SK-N-SH treated with all-trans-retinoic acid at 6 μM for 48 hours (cell line): ENCODE data around the gene ACVR1B.

Source experiments
- ATAC-seq: fragments of 200-7000 bp; cut with Tn5 transposase; 3 replicates; pipeline ENCODE4 v1.9.1; 2020; ENCODE audit warnings: mild to moderate bottlenecking, moderate library complexity
- ARNTL ChIP-seq: fragments of 450-650 bp; formaldehyde crosslinking; IDR thresholded peaks from 2 replicates; pipeline ENCODE4 v1.5.0; 2020; ENCODE audit warnings: low read depth, mild to moderate bottlenecking, moderate library complexity, borderline replicate concordance
- BACH2 ChIP-seq: fragments of 250-450 bp; sonication (Bioruptor Pico); IDR thresholded peaks from 2 replicates; pipeline ENCODE4 v1.9.0; 2021; ENCODE audit warnings: mild to moderate bottlenecking, borderline replicate concordance
- CREB5 ChIP-seq: fragments of 250-450 bp; sonication (Bioruptor Pico); IDR thresholded peaks from 2 replicates; pipeline ENCODE4 v1.5.1; 2020; ENCODE audit warnings: low read depth, mild to moderate bottlenecking, moderate library complexity
- CSDC2 ChIP-seq: fragments of 250-450 bp; sonication (Bioruptor Pico); IDR thresholded peaks from 2 replicates; pipeline ENCODE4 v1.5.0; 2020; ENCODE audit warnings: mild to moderate bottlenecking, moderate library complexity
- CSRNP3 ChIP-seq: fragments of 250-450 bp; sonication (Bioruptor Pico); IDR thresholded peaks from 2 replicates; pipeline ENCODE4 v1.5.1; 2021; ENCODE audit warnings: mild to moderate bottlenecking, moderate library complexity
- ESRRG ChIP-seq: fragments of 250-450 bp; sonication (Bioruptor Pico); IDR thresholded peaks from 2 replicates; pipeline ENCODE4 v1.6.1; 2021; ENCODE audit warnings: mild to moderate bottlenecking
- GLIS3 ChIP-seq: fragments of 250-450 bp; sonication (Bioruptor Pico); IDR thresholded peaks from 2 replicates; pipeline ENCODE4 v1.5.0; 2020; ENCODE audit warnings: mild to moderate bottlenecking, moderate library complexity
- ISL1 ChIP-seq: fragments of 250-450 bp; sonication (Bioruptor Pico); IDR thresholded peaks from 2 replicates; pipeline ENCODE4 v2.1.2; 2022; ENCODE audit warnings: mild to moderate bottlenecking, moderate library complexity
- OSR1 ChIP-seq: fragments of 250-450 bp; sonication (Bioruptor Pico); IDR thresholded peaks from 2 replicates; pipeline ENCODE4 v1.8.0; 2022; ENCODE audit warnings: moderate library complexity, mild to moderate bottlenecking, inconsistent platforms
- PATZ1 ChIP-seq: fragments of 250-450 bp; sonication (Bioruptor Pico); IDR thresholded peaks from 2 replicates; pipeline ENCODE4 v1.8.0; 2020; ENCODE audit warnings: mild to moderate bottlenecking, moderate library complexity, borderline replicate concordance
- POU6F1 ChIP-seq: fragments of 250-450 bp; sonication (Bioruptor Pico); IDR thresholded peaks from 2 replicates; pipeline ENCODE4 v1.8.0; 2021; ENCODE audit warnings: low read depth, mild to moderate bottlenecking, moderate library complexity, borderline replicate concordance
- PPARA ChIP-seq: fragments of 250-450 bp; sonication (Bioruptor Pico); IDR thresholded peaks from 2 replicates; pipeline ENCODE4 v1.5.0; 2020; ENCODE audit warnings: mild to moderate bottlenecking, borderline replicate concordance
- RARB ChIP-seq: fragments of 250-450 bp; sonication (Bioruptor Pico); IDR thresholded peaks from 2 replicates; pipeline ENCODE4 v1.8.0; 2021; ENCODE audit warnings: mild to moderate bottlenecking, moderate library complexity
- SNAI2 ChIP-seq: fragments of 250-450 bp; sonication (Bioruptor Pico); IDR thresholded peaks from 2 replicates; pipeline ENCODE4 v1.5.0; 2020; ENCODE audit warnings: mild to moderate bottlenecking, moderate library complexity
- TCF4 ChIP-seq: fragments of 250-450 bp; sonication (Bioruptor Pico); IDR thresholded peaks from 2 replicates; pipeline ENCODE4 v1.8.0; 2021; ENCODE audit warnings: mild to moderate bottlenecking, moderate library complexity, borderline replicate concordance
- TOX ChIP-seq: fragments of 250-450 bp; sonication (Bioruptor Pico); IDR thresholded peaks from 2 replicates; pipeline ENCODE4 v1.8.0; 2021; ENCODE audit warnings: mild to moderate bottlenecking, moderate library complexity, borderline replicate concordance
- ZC3H10 ChIP-seq: fragments of 250-450 bp; sonication (Bioruptor Pico); IDR thresholded peaks from 2 replicates; pipeline ENCODE4 v1.5.1; 2021; ENCODE audit warnings: mild to moderate bottlenecking, moderate library complexity
- ZFP3 ChIP-seq: fragments of 250-450 bp; sonication (Bioruptor Pico); IDR thresholded peaks from 2 replicates; pipeline ENCODE4 v1.5.0; 2020; ENCODE audit warnings: mild to moderate bottlenecking, moderate library complexity
- ZFP30 ChIP-seq: fragments of 450-650 bp; formaldehyde crosslinking; IDR thresholded peaks from 2 replicates; pipeline ENCODE4 v1.5.0; 2022; ENCODE audit warnings: mild to moderate bottlenecking, moderate library complexity
- ZNF70 ChIP-seq: fragments of 450-650 bp; formaldehyde crosslinking; IDR thresholded peaks from 2 replicates; pipeline ENCODE4 v1.5.0; 2020; ENCODE audit warnings: mild to moderate bottlenecking, moderate library complexity
- ZNF8 ChIP-seq: fragments of 450-650 bp; formaldehyde crosslinking; IDR thresholded peaks from 2 replicates; pipeline ENCODE4 v1.5.0; 2020; ENCODE audit warnings: mild to moderate bottlenecking, moderate library complexity

ACVR1B gene

GRCh38 chr12:52003591-52003990, 52.1 kb downstream of the ACVR1B start:
- TF ChIP-seq TCF4 (CRISPR knock-in tag) (no peak), RARB (CRISPR knock-in tag) (no peak), GLIS3 (CRISPR knock-in tag) (no peak), PPARA (CRISPR knock-in tag) (no peak), CREB5 (CRISPR knock-in tag) (no peak), TOX (CRISPR knock-in tag) (no peak), CSDC2 (no peak), ZFP3 (CRISPR knock-in tag) (no peak), ZC3H10 (no peak), ISL1 (no peak), ZFP30 (CRISPR knock-in tag) (no peak)
- TF ChIP-seq, all 23 proteins: peak for 0

DNA sequence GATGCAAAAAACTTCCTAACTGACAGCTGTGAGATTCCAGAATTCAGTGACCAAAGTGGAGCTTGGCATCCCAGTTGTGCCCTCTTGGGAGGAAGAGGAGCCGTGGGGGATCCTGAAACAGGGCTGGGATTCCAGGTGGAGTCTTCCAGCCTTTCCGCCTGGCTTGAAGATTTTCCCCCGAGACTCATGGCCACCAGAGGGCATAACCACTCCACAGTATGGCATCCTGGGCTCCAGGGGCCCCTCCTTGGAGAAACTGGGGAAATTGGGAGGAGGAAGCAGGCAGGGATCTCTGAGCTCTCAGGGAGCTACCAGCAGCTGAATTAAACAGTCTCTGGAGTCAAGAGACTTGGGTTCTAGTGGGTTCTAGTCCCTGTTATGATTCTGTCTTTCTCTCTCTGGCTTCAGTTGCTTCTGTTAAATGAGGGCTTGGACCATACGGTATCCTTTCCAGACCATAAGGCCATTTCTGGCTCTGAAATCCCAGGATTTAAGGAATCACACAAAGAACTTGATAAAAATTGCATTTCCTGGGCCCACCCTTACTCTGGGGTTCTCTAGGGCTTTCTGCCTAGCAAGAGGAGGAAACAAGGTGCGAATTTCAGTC, 52.6 kb downstream of the ACVR1B start:
- no peak for TF ChIP-seq ISL1
- no peak for TF ChIP-seq SNAI2 (CRISPR knock-in tag)
- TF ChIP-seq OSR1 (CRISPR knock-in tag): no peak
- TF ChIP-seq CSRNP3: no peak
- no peak for TF ChIP-seq ZFP3 (CRISPR knock-in tag)
- peak; percentile 73 for ATAC-seq

More at GRCh38 chr12:52003591-52003990, 52.1 kb downstream of the ACVR1B start:
- no peak; the same call in 2 of the 3 replicates for ATAC-seq

- TF ChIP-seq CSRNP3: no peak
- TF ChIP-seq TCF4 (CRISPR knock-in tag): no peak
- TF ChIP-seq ZFP3 (CRISPR knock-in tag): no peak
- TF ChIP-seq PATZ1 (CRISPR knock-in tag): no peak
- no peak for TF ChIP-seq ZFP30 (CRISPR knock-in tag)
- TF ChIP-seq CSDC2: no peak
- no peak for TF ChIP-seq ZNF70 (CRISPR knock-in tag)
- TF ChIP-seq ARNTL (CRISPR knock-in tag): no peak
- no peak for TF ChIP-seq POU6F1 (CRISPR knock-in tag)
- no peak for TF ChIP-seq ZNF8 (CRISPR knock-in tag)
- TF ChIP-seq ESRRG: no peak
- no peak for TF ChIP-seq BACH2 (CRISPR knock-in tag)
- no peak for TF ChIP-seq TOX (CRISPR knock-in tag)
- no peak for TF ChIP-seq ZC3H10
- TF ChIP-seq GLIS3 (CRISPR knock-in tag): no peak
- no peak for ATAC-seq
Measured at GRCh38 chr12:52005218-52005902, 53.9 kb downstream of the ACVR1B start.
